GM21723 (cell line): ENCODE data around the gene SEM1.
"Not testable (repeated sequence)": the region's sequence is repeated elsewhere in the genome, so short reads cannot be mapped to it uniquely, and the experiment has no call there.

ENCODE experiments used
- ATAC-seq: cut with Tn5 transposase; IDR thresholded peaks from one replicate; pipeline ENCODE4 v1.9.1; 2021; ENCODE audit warnings: mild to moderate bottlenecking, moderate library complexity; ENCODE audit not compliant: unreplicated experiment

SEM1 gene

DNA sequence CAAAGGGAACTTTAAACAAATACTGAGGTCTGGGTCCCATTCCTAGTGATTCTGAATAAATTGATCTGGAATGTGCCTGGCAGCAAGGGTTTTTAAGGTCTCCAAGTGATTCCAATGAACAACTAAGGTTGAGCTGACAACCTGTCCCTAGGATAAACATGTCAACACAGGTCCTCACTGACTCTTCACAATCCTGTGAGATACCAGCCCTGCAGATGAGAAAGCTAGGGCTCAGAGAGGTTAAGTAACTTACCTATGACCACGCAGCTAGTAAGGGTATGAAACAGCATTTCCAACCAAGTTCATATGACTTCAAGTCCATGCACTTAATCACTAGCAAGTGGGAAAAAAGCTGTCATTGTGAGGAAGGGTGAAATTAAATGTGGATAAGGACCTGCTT, 44.0 kb downstream of the SEM1 start:
- ATAC-seq, result no peak

DNA sequence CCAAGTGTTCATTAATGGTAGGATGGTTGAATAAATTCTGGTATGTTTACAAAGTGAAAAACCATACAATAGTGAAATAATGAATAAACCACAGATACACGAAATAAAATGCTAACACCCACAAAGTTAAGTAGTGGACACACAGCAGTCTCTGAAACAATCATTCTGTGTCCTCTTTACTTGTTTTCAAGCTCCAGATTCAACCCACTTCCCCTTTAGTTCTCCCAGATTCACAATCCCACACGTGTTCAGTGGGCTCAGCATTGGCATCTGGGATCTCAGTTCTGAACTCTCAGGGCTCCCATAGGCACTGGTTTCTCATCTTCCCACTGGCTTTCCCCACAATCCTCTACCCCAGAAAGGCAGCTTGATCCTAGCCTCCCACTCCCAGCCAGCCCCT, 44.9 kb downstream of the SEM1 start:
- ATAC-seq, result no peak

DNA sequence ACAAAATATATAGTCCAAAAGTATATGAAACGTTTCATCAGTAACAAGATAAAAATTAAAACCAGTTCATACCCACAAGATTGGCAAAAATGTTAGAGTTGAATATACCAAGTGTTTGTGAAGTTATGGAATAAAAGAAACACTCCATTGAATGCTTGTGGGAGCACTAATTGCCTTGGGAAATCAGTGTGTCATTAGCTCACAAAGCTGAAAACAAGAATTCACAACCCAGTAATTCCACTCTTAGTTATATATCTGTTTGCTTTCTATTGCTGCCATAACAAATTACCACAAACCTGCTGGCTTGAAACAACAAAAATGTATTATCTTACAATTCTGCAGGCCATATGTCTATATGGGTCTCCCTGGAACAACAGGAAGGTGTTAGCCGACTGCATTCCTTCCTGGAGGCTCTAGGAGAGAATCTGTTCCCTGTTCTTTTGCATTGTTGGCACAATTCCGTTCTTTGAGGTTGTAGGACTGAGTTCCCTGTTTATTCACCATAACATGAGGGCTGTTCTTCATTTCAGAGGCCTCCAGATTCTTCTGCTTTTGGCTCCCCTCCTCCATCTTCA, 45.7 kb downstream of the SEM1 start:
- ATAC-seq, result no peak

DNA sequence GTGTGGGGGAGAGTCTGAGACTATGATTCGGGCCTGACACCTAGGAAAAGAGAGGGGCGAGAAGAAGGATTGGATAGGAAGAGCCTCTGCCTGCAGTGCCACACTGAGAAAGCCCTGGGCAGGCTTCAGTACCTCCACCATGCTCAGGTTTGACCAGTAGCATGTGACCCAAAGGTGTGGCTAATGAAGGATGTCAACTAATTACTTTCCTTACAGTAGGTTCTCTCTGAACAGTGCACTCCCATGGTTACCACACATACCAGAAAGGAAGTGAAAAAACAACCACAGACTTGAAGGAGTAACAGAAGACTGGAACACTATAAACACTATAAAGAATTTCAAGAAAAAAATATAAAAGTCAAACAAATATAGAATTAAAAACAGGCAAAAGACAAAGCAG, 46.2 kb downstream of the SEM1 start:
- ATAC-seq, result peak; percentile 94

DNA sequence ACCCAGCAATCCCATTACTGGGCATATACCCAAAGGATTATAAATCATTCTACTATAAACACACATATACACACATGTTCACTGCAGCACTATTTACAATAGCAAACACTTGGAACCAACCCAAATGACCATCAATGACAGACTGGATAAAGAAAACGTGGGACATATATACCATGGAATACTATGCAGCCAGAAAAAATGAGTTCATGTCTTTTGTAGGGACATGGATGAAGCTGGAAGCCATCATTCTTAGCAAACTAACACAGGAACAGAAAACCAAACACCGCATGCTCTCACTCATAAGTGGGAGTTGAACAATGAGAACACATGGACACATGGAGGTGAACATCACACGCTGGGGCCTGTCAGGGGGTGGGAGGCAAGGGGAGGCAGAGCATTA, 47.5 kb downstream of the SEM1 start:
- not testable (repeated sequence) for ATAC-seq

DNA sequence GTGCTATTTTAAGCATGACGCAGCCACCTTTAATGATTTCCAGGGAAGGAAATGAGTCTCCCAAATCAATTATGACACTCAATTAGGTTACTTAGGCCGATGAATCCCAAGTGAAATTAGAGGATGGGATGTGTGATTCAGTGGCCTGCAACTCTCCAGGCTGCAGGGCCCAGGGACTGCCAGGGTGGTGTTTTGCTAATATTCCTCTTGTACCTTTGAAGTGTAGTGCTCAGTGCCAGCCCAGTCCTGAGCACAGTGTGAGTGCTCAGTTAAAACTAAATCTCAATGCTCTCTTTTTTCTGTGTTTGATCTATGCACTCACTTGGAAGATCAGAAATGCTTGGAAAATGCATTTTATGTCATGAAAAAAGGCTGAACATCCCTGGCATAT, 51.6 kb downstream of the SEM1 start:
- no peak for ATAC-seq

DNA sequence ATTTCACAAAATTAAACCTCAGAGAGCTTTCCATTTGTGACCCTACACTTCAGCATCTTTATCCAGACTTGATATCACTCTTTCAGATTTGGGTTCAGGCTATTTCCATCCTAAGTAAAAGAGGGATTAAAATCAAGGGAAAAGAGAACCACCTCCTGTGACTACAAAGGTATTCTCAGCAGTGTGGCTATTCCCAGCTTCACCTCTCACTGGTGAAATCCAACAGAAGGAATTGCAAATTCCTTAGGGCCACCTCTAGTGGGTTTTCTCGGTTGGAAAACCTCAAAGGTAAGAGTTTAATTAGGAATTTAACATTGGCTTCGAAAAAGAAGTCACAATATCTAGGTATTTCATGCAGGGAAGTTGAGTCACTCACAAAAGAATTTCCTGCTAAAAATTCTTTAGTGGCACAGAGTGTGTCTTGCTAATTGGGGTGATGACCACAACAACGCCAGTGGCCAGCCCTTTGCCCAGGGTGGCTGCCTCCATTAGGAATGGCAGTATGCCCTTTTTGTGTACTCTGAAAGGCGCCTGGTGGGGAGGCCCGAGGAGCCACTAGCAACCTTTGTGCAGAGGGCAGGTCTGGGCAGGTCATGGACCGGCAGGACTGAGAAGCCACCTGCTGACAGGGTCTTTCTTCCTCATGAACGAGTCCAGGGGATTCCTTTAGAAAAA, 52.2 kb downstream of the SEM1 start:
- ATAC-seq, result no peak

DNA sequence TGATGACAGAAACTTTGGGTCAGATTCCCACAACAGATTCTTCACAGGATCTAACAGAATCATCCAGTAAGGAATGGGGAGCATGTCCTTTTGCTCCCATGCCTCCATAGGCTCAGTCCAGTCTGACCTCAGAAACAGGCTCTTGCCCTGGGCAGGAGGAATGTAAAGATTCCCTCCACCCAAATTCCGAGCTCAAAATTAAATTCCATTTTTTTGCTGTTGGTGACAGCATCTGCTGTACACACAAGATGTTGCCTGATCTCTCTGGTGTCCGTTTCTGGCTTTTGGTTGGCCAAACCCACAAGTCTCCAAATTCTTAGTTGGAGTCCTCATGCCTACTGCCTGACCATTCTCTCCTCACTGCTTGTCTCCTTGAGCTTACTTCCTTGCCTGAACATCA, 53.7 kb downstream of the SEM1 start:
- no peak for ATAC-seq

DNA sequence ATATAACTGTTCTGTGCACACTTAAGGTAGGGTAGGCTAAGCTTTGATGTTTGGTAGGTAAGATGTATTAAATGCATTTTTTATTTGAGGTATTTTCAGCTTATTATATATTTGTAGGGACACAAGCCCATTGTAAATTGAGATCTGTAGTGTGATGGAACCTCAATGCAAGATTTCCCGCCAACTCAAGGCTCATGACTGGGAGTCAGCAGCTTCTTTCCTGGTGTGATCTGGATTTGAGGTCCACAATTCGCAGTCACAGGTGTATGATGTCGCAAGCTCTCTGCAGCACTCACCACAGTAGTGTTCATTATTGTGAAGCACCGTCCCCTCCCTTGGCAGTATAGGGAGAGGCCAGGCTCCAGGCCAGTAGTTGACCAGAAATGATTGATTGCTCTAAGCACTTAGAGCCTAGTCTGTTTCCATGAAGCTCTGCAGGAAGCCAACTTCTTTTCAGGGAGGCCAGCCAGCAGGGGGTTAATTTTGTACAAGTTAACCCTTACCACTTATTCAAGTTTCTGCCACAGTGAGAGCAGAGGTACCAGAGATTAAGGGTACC, 54.9 kb downstream of the SEM1 start:
- no peak for ATAC-seq

DNA sequence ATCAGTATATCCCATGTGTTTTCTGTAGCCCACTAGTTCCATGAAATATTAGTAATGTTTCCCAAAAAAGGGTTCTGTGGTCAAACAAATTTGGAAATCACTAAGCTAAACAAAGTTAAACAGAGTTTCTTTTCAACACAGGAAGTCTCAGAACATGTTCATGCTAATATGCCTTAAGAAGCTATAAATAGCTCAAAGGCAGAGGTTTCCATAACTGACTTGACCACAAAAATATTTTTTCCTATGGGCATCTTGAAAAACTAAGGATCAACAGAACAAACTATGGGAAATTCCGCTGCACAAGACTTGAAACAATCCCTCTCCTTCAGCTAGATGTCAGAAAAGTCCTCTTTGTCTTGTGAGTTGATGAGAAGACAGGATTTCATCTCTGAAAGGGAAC, 59.7 kb downstream of the SEM1 start:
- no peak for ATAC-seq

DNA sequence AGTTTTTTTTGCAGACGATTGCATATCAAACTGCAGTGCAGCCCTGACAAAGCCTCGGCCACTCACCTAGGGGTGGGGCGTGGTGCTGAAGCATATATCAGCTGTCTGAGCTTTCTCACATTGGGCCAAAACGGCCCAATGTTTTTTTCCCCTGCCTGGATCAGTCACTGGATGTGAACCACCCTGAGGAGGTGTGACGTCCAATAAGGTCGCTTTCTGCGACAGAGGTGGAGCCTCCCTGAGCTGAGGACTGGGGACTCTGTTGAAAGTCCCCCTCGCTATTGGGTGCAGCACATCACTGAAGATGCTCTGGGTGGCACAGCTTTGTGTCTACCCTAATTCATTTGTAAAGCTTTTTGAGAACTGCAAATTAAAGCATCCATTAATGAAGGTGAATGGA, 60.9 kb downstream of the SEM1 start:
- no peak for ATAC-seq

DNA sequence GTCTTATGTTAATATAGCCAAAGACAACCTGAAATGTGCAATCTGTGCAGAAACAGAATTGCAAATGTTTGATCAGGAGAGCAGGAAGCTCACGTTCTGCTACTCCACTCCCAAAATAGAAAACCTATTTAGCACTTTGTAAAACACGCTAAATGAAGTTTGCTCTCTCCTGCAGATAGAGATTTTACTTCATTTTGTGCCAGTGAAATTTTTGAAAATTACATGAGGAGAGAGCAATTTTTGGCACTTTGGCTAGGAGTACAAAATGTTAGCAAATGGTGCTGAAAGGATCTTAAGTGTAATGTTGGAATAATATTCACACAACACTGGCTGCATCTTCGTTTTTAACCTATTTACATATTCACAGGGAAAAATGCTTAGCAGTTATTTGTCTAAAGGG, 61.9 kb downstream of the SEM1 start:
- ATAC-seq, result no peak

DNA sequence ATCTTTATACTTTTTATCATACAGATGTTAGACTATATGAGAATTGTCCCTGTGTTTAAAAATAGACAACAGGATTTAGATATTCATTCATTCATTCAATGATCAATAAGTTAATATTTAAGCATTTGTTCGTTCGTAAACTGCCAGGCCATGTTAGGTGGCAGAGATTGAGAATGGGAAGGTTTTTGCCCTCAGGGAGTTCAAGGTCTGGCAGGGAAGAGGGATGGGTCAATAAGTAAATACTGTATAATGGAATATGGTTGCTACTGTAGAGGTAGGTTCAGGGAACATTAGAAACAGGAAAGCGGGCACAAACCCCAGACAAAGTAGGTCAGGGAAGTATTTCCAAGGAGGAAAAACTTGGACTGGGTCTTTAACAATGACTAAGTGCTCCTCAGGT, 64.6 kb downstream of the SEM1 start:
- no peak for ATAC-seq

DNA sequence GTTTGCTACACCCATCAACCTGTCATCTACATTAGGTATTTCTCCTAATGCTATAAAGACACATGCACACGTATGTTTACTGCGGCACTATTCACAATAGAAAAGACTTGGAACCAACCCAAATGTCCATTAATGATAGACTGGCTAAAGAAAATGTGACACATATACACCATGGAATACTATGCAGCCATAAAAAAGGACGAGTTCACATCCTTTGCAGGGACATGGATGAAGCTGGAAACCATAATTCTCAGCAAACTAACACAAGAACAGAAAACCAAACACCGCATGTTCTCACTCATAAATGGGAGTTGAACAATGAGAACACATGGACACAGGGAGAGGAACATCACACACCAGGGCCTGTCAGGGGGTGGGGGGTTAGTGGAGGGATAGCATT, 66.2 kb downstream of the SEM1 start:
- not testable (repeated sequence) for ATAC-seq

DNA sequence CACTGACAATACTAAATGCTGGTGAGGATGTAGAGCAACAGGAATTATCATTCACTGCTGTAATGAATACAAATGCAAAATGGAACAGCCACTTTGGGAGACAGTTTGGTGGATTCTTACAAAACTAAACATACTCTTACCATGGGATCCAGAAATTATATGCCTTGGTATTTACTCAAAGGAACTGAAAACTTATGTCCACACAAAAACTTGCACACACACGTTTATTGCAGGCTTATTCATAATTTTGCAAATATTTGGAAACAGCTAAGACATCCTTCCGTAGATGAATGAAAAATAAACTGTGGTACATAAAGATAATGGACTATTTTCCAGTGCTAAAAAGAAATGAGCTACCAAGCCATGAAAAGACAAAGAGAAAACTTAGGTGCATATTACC, 69.6 kb downstream of the SEM1 start:
- no peak for ATAC-seq
